ENCODE measurements around the gene DAB2.

DAB2 gene

DNA sequence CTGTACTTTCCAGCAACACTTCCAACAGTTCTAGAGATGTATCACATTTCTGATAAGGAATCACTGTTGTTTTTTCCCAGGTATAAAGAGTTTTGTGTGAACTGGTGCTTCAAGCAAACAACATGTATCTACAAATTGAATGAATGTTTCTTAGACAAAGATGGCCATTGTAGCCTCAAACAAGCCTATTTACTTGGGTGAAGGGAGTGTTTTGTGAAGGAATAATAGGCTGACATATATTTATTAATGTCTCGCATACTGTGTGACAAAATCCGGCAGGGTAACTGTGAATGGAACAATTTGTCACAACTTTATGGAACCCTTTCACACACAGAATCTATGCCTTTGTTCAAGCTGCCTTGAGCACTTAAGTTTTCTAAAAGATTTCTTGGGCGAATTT, 24.8 kb upstream of the DAB2 start:
- Histone ChIP-seq H3K27ac (ENCODE audit: insufficient read depth, low read length, poor library complexity, severe bottlenecking) (no peak overlapping the region), H3K9me3 (ENCODE audit: control insufficient read depth, low read length) (no peaks in the 10 kb centered on the region), H3K27me3 (replicated peaks; ENCODE audit: control insufficient read depth, insufficient read depth, low read length, poor library complexity, severe bottlenecking) (no peaks in the 10 kb centered on the region), H3K36me3 (ENCODE audit: control insufficient read depth, insufficient read depth, low read length) (no peaks in the 10 kb centered on the region), H3K4me1 (ENCODE audit: control insufficient read depth, insufficient read depth, low read length, poor library complexity, severe bottlenecking) (no peaks in the 10 kb centered on the region), H3K4me3 (ENCODE audit: insufficient read depth, low read depth, low read length, poor library complexity, severe bottlenecking) (no peak overlapping the region)
- no peak for DNase-seq

DNA sequence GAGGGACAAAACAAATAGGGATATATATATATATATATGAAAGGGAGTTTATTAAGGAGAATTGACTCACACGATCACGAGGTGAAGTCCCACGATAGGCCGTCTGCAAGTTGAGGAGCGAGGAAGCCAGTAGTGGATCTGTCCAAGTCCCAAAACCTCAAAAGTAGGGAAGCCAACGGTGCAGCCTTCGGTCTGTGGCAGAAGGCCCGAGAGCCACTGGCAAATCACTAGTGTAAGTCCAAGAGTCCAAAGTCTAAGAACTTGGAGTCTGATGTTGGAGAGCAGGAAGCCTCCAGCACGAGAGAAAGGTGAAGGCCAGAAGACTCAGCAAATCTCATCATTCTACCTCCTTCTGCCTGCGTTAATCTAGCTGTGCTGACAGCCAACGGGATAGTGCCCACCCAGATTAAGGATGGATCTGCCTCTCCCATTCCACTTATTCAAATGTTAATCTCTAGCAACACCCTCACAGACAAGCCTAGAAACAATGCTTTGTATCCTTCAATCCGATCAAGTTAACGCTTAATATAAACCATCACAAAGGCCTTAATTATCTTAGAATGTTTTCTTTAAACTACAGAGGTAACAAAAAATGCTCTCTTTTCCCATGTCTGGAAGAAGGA, 23.8 kb upstream of the DAB2 start:
- no peaks in the 10 kb centered on the region for H3K27me3 ChIP-seq (replicated peaks; ENCODE audit: control insufficient read depth, insufficient read depth, low read length, poor library complexity, severe bottlenecking)
- no peak for DNase-seq
- H3K4me3 ChIP-seq (ENCODE audit: insufficient read depth, low read depth, low read length, poor library complexity, severe bottlenecking) = no peak overlapping the region
- H3K4me1 ChIP-seq (ENCODE audit: control insufficient read depth, insufficient read depth, low read length, poor library complexity, severe bottlenecking) = no peaks in the 10 kb centered on the region
- no peak overlapping the region for H3K27ac ChIP-seq (ENCODE audit: insufficient read depth, low read length, poor library complexity, severe bottlenecking)
- H3K36me3 ChIP-seq (ENCODE audit: control insufficient read depth, insufficient read depth, low read length) = no peaks in the 10 kb centered on the region
- H3K9me3 ChIP-seq (ENCODE audit: control insufficient read depth, low read length) = no peaks in the 10 kb centered on the region

DNA sequence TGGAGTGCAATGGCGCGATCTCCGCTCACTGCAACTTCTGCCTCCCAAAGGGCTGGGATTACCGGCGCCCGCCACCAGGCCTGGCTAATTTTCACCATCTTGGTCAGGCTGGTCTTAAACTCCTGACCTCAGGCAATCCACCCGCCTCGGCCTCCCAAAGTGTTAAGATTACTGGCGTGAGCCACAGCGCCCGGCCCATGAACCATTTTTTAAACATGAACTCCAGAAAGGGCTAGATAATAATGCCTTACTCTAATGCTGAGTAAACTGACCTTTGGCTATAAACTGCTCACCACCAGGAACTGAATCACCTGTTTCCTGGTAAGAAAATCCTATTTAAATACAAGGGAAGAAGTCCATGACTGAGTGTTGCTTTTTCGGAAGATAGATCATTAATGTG, 23.2 kb upstream of the DAB2 start:
- no peaks in the 10 kb centered on the region for H3K27me3 ChIP-seq (replicated peaks; ENCODE audit: control insufficient read depth, insufficient read depth, low read length, poor library complexity, severe bottlenecking)
- no peaks in the 10 kb centered on the region for H3K9me3 ChIP-seq (ENCODE audit: control insufficient read depth, low read length)
- H3K36me3 ChIP-seq (ENCODE audit: control insufficient read depth, insufficient read depth, low read length) = no peaks in the 10 kb centered on the region
- no peak overlapping the region for H3K27ac ChIP-seq (ENCODE audit: insufficient read depth, low read length, poor library complexity, severe bottlenecking)
- H3K4me1 ChIP-seq (ENCODE audit: control insufficient read depth, insufficient read depth, low read length, poor library complexity, severe bottlenecking) = no peaks in the 10 kb centered on the region
- DNase-seq = no peak
- H3K4me3 ChIP-seq (ENCODE audit: insufficient read depth, low read depth, low read length, poor library complexity, severe bottlenecking) = no peak overlapping the region

DNA sequence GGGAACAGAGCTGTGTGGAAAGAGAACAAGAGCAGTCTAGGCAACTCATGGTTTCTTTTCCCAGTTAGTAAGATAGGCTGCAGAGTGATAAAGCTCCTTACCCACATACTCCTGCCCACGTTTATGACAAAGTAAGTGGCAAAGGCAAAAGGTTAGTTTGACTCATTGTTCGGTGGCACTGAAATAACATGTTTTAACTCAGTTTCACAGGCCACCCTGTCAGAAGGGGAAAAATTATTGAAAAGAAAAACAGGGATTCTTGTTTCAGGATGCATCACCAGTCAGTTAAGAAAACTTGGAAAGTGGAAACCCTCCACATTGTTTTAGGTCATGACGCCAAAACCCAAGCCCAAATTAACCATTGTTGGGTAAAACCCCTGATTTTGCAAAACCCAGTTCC, 22.3 kb upstream of the DAB2 start:
- Histone ChIP-seq H3K9me3 (ENCODE audit: control insufficient read depth, low read length) (no peaks in the 10 kb centered on the region), H3K27ac (ENCODE audit: insufficient read depth, low read length, poor library complexity, severe bottlenecking) (no peak overlapping the region), H3K27me3 (replicated peaks; ENCODE audit: control insufficient read depth, insufficient read depth, low read length, poor library complexity, severe bottlenecking) (no peaks in the 10 kb centered on the region), H3K4me3 (ENCODE audit: insufficient read depth, low read depth, low read length, poor library complexity, severe bottlenecking) (no peak overlapping the region), H3K36me3 (ENCODE audit: control insufficient read depth, insufficient read depth, low read length) (no peaks in the 10 kb centered on the region), H3K4me1 (ENCODE audit: control insufficient read depth, insufficient read depth, low read length, poor library complexity, severe bottlenecking) (no peaks in the 10 kb centered on the region)
- no peak for DNase-seq

DNA sequence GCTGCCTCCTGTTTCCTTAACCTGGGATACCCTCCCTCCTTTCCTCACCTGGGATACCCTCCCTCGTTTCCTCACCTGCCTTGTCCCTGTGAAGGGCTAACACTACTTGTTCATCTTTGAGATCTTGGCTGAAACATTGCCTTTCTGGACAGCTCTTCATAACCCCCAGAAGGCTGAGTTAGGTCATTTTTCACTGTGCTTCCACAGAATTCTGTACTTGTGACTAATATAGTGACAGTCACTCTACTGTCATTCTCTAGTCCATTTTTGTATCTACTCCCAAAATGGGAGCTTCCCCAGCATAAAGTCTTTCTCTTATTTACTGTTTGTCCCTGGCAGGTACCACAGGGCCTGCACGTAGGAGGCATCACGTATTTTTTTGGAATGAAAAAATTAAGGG, 21.5 kb upstream of the DAB2 start:
- Histone ChIP-seq H3K4me1 (ENCODE audit: control insufficient read depth, insufficient read depth, low read length, poor library complexity, severe bottlenecking) (no peaks in the 10 kb centered on the region), H3K27ac (ENCODE audit: insufficient read depth, low read length, poor library complexity, severe bottlenecking) (no peak overlapping the region), H3K4me3 (ENCODE audit: insufficient read depth, low read depth, low read length, poor library complexity, severe bottlenecking) (no peak overlapping the region), H3K9me3 (ENCODE audit: control insufficient read depth, low read length) (no peaks in the 10 kb centered on the region), H3K36me3 (ENCODE audit: control insufficient read depth, insufficient read depth, low read length) (no peaks in the 10 kb centered on the region), H3K27me3 (replicated peaks; ENCODE audit: control insufficient read depth, insufficient read depth, low read length, poor library complexity, severe bottlenecking) (no peaks in the 10 kb centered on the region)
- no peak for DNase-seq

DNA sequence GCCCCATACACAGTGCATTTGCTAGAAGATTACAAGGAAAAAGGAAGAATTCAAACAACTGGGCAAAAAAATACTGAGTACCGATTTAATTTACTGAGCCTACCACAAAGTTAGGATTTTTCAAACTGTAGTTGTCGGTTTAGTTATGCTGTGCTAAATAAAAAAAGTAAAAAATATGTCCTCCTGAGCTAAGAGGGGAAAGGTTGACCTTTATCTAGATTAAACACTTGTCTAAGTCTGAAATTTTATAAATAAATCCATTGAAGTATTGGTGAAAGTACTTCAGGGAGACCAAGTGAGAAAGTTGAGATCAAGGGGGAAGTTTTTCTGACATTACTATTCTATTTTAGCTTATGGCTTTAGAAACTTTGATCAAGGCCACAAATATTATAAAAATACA, 19.1 kb upstream of the DAB2 start:
- H3K4me1 ChIP-seq (ENCODE audit: control insufficient read depth, insufficient read depth, low read length, poor library complexity, severe bottlenecking) = no peaks in the 10 kb centered on the region
- DNase-seq = no peak
- no peak overlapping the region for H3K27ac ChIP-seq (ENCODE audit: insufficient read depth, low read length, poor library complexity, severe bottlenecking)
- no peaks in the 10 kb centered on the region for H3K9me3 ChIP-seq (ENCODE audit: control insufficient read depth, low read length)
- H3K4me3 ChIP-seq (ENCODE audit: insufficient read depth, low read depth, low read length, poor library complexity, severe bottlenecking) = no peak overlapping the region
- H3K27me3 ChIP-seq (replicated peaks; ENCODE audit: control insufficient read depth, insufficient read depth, low read length, poor library complexity, severe bottlenecking) = no peaks in the 10 kb centered on the region
- no peaks in the 10 kb centered on the region for H3K36me3 ChIP-seq (ENCODE audit: control insufficient read depth, insufficient read depth, low read length)

DNA sequence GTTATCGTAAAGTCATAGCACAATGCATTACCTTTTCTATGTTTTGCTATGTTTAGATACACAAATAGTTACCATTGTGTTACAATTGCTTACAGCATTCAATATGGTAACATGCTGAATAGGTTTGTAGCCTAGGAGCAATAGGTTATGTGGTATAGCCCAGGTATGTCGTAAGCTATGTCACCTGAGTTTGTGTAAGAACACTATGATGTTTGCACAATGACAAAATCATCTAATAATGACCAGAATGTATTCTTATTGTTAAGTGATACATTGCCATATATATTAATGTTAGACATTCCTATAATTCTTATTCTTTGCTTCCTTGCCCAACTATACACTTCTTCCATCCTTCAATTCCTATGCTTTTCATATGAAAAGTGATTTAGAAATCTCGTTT, 18.2 kb upstream of the DAB2 start:
- H3K4me1 ChIP-seq (ENCODE audit: control insufficient read depth, insufficient read depth, low read length, poor library complexity, severe bottlenecking) = no peaks in the 10 kb centered on the region
- no peaks in the 10 kb centered on the region for H3K9me3 ChIP-seq (ENCODE audit: control insufficient read depth, low read length)
- no peak for DNase-seq
- no peak overlapping the region for H3K4me3 ChIP-seq (ENCODE audit: insufficient read depth, low read depth, low read length, poor library complexity, severe bottlenecking)
- H3K36me3 ChIP-seq (ENCODE audit: control insufficient read depth, insufficient read depth, low read length) = no peaks in the 10 kb centered on the region
- H3K27ac ChIP-seq (ENCODE audit: insufficient read depth, low read length, poor library complexity, severe bottlenecking) = no peak overlapping the region
- no peaks in the 10 kb centered on the region for H3K27me3 ChIP-seq (replicated peaks; ENCODE audit: control insufficient read depth, insufficient read depth, low read length, poor library complexity, severe bottlenecking)

DNA sequence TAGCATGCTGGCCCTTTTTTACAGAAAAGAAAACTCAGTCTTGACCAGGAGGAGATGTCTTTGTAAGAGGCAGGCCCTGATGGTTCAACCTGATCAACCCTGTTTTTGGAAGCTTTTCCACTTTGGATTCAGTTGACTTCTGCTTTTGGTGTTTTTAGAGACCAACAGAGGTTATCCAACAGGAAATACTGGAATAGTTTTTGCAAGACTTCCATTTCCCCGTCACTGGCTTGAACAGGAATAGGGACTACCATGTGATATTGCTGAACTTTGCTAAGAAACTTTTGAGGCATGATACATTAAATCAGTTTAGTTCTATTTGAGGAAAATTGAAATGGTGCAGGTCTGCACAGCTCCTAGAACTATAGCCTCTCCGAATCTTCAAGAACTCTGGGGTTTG, 17.1 kb upstream of the DAB2 start:
- H3K36me3 ChIP-seq (ENCODE audit: control insufficient read depth, insufficient read depth, low read length) = no peaks in the 10 kb centered on the region
- no peak overlapping the region for H3K27ac ChIP-seq (ENCODE audit: insufficient read depth, low read length, poor library complexity, severe bottlenecking)
- H3K4me1 ChIP-seq (ENCODE audit: control insufficient read depth, insufficient read depth, low read length, poor library complexity, severe bottlenecking) = no peaks in the 10 kb centered on the region
- no peaks in the 10 kb centered on the region for H3K27me3 ChIP-seq (replicated peaks; ENCODE audit: control insufficient read depth, insufficient read depth, low read length, poor library complexity, severe bottlenecking)
- no peak overlapping the region for H3K4me3 ChIP-seq (ENCODE audit: insufficient read depth, low read depth, low read length, poor library complexity, severe bottlenecking)
- DNase-seq = no peak
- no peaks in the 10 kb centered on the region for H3K9me3 ChIP-seq (ENCODE audit: control insufficient read depth, low read length)

DNA sequence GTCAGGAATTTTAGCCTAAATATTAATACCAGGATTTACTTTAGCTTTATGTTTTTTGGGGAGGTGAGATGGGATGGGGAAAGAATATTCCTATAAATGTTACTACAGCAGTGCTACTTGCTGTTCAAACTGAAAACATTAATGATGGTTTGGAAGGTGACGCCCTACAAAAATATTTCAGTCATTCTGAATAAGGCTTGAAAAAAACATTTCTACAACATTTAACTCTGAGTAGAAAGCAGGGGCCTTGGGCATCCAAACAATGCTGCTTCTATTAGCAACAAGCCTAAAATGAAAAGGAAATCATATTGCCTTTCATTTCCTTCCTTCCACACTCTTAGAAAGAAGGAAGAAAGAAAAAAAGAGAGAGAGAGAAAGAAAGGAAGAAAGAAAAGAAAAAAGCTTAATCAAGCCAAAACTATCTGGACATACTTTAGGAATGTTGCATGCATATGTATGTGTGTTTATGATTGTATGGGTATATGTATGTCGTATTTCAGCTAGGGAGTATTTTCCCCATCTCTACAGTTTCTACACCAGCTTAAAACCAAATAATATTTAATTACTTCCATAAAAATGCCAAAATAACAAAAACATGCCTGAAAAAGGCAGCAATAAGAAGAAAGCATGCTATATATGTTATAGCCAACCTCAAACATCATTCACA, 16.3 kb upstream of the DAB2 start:
- Histone ChIP-seq H3K9me3 (ENCODE audit: control insufficient read depth, low read length) (no peaks in the 10 kb centered on the region), H3K27ac (ENCODE audit: insufficient read depth, low read length, poor library complexity, severe bottlenecking) (no peak overlapping the region), H3K27me3 (replicated peaks; ENCODE audit: control insufficient read depth, insufficient read depth, low read length, poor library complexity, severe bottlenecking) (no peaks in the 10 kb centered on the region), H3K4me3 (ENCODE audit: insufficient read depth, low read depth, low read length, poor library complexity, severe bottlenecking) (no peak overlapping the region), H3K36me3 (ENCODE audit: control insufficient read depth, insufficient read depth, low read length) (no peaks in the 10 kb centered on the region), H3K4me1 (ENCODE audit: control insufficient read depth, insufficient read depth, low read length, poor library complexity, severe bottlenecking) (no peaks in the 10 kb centered on the region)
- DNase-seq = no peak

DNA sequence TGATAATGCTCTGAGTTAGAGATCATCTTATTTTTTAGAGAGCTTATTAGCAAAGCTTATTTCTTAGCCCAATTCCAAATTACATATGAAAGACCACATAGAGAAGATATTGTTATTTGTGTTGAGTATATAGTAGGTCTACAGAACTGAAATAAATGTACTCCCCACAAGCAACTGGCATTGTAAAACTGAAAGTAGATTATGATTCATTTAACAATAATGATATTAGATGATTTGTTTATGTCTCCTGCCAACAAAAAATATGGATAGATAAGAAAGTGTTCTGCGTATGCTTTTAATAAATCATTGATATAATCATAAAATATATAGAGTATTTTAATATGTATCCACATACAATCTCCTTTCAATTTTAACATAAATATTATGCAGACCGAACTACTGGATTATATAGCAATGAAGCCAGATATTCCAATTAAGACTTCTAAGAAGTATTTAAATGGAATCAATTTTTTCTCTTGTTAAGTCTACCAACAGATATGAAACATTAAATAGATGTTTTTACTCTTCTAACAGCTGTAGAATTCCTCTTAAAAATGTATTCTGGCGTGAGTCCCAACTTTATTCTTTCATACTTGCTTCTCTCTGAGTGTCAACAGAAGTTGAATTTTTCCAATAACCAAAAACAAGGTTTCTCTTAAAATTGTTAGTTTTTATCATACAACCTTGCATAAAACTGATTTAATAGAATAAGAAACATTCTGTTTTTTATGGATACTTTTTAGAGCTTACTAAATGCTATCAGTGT, 15.6 kb upstream of the DAB2 start:
- H3K27ac ChIP-seq (ENCODE audit: insufficient read depth, low read length, poor library complexity, severe bottlenecking) = no peak overlapping the region
- no peaks in the 10 kb centered on the region for H3K9me3 ChIP-seq (ENCODE audit: control insufficient read depth, low read length)
- DNase-seq = no peak
- no peaks in the 10 kb centered on the region for H3K27me3 ChIP-seq (replicated peaks; ENCODE audit: control insufficient read depth, insufficient read depth, low read length, poor library complexity, severe bottlenecking)
- no peak overlapping the region for H3K4me3 ChIP-seq (ENCODE audit: insufficient read depth, low read depth, low read length, poor library complexity, severe bottlenecking)
- H3K4me1 ChIP-seq (ENCODE audit: control insufficient read depth, insufficient read depth, low read length, poor library complexity, severe bottlenecking) = no peaks in the 10 kb centered on the region
- H3K36me3 ChIP-seq (ENCODE audit: control insufficient read depth, insufficient read depth, low read length) = no peaks in the 10 kb centered on the region
